AG04450 (cell line): ENCODE results near the gene RTN1. TPM values are rescaled to one million over a fixed set of nuclear protein-coding genes. Genes with fewer than 3 reads are reported as not detected.

Experiments
- CTCF ChIA-PET: fragments of 300-600, 350-600 bp; formaldehyde crosslinking; extraction: SDS; loops from one replicate; lab custom pipeline; 2022; ENCODE audit warnings: antibody characterized with exemption, inconsistent platforms; lab: Charles Lee
- POLR2A ChIA-PET: fragments of 350-600 bp; formaldehyde crosslinking; extraction: SDS; loops from one replicate; lab custom pipeline; 2021; ENCODE audit warnings: antibody characterized with exemption, inconsistent platforms; lab: Yijun Ruan, JAX
- DNase-seq: peaks from one replicate; pipeline ENCODE4 v3.0.0-alpha.2; 2011; ENCODE audit warnings: low read depth, low spot score
- H3K27ac ChIP-seq: one replicate; pipeline ENCODE4 v1.5.1; 2012; ENCODE audit warnings: low read depth, low read length, control low read depth
- H3K27me3 ChIP-seq: one replicate; pipeline ENCODE4 v1.6.0; 2012; ENCODE audit warnings: low read length; ENCODE audit not compliant: control insufficient read depth, insufficient read depth
- H3K4me3 ChIP-seq: 2 replicates; pipeline ENCODE4 v1.5.1; 2011; ENCODE audit warnings: mild to moderate bottlenecking, low read depth, low read length, control low read depth
- H3K9me3 ChIP-seq: 2 replicates; pipeline ENCODE4 v1.5.1; 2012; ENCODE audit warnings: low read length; ENCODE audit not compliant: control insufficient read depth, insufficient read depth
- CTCF ChIP-seq: IDR thresholded peaks from 2 replicates; pipeline ENCODE4 v1.5.1; 2011; ENCODE audit warnings: low read depth, low read length, control low read depth, inconsistent platforms
- polyA plus RNA-seq: library from polyadenylated mRNA; depleted of rRNA; stranded (reverse); fragments of >200 nt; gene quantifications from 2 replicates; pipeline ENCODE4 v1.2.3, GENCODE V29; 2011

RTN1 gene
- polyA plus RNA-seq, 1 experiment: 0.98 TPM

- no peaks in the 10 kb centered on the region for H3K27me3 ChIP-seq
- POLR2A ChIA-PET: no interaction called here
- TF ChIP-seq CTCF: no peak
- H3K27ac ChIP-seq: no peak overlapping the region
- no peak for DNase-seq
- CTCF ChIA-PET: no interaction called here
- H3K4me3 ChIP-seq: no peak overlapping the region
- H3K9me3 ChIP-seq: no peaks in the 10 kb centered on the region
Observed at GRCh38 chr14:59753512-59753911, 117.1 kb downstream of the RTN1 start.

GRCh38 chr14:59751578-59751977 lies 119.0 kb downstream of the RTN1 start:
- H3K27me3 ChIP-seq: no peaks in the 10 kb centered on the region
- no peaks in the 10 kb centered on the region for H3K9me3 ChIP-seq
- no peak for DNase-seq
- no peak overlapping the region for H3K27ac ChIP-seq
- TF ChIP-seq CTCF: no peak
- no peak overlapping the region for H3K4me3 ChIP-seq
- ChIA-PET POLR2A (no interaction called here), CTCF (interaction anchor here (0.6 kb wide), 1 partner anchor 147 kb away, joined by 4 read pairs; no protein-coding TSS in a partner anchor)

GRCh38 chr14:59739794-59740193 lies 130.8 kb downstream of the RTN1 start:
- Histone ChIP-seq H3K9me3 (no peaks in the 10 kb centered on the region), H3K4me3 (no peak overlapping the region), H3K27ac (no peak overlapping the region), H3K27me3 (no peaks in the 10 kb centered on the region)
- no peak for DNase-seq
- TF ChIP-seq CTCF: no peak
- POLR2A ChIA-PET: no interaction called here
- CTCF ChIA-PET: no interaction called here

GRCh38 chr14:59728304-59728703 lies 142.3 kb downstream of the RTN1 start:
- TF ChIP-seq CTCF: no peak
- CTCF ChIA-PET: no interaction called here
- H3K27me3 ChIP-seq: no peaks in the 10 kb centered on the region
- peaks cover 8% of the 10 kb centered on the region; the same call in 1 of the 2 replicates for H3K9me3 ChIP-seq
- DNase-seq: no peak
- H3K27ac ChIP-seq: no peak overlapping the region
- no peak overlapping the region for H3K4me3 ChIP-seq
- POLR2A ChIA-PET: no interaction called here

- H3K4me3 ChIP-seq: no peak overlapping the region
- no peak for DNase-seq
- H3K9me3 ChIP-seq: peaks cover 8% of the 10 kb centered on the region; the same call in 1 of the 2 replicates
- no peak overlapping the region for H3K27ac ChIP-seq
- ChIA-PET POLR2A (no interaction called here), CTCF (no interaction called here)
- no peaks in the 10 kb centered on the region for H3K27me3 ChIP-seq
- no peak for TF ChIP-seq CTCF
Observed at GRCh38 chr14:59727073-59727661, 143.4 kb downstream of the RTN1 start.
